GM19193 (cell line): Measurements from ENCODE around the gene CRADD.

Experiments used
- POLR2A ChIP-seq: IDR thresholded peaks from 4 replicates; pipeline ENCODE4 v1.6.1; 2011; ENCODE audit not compliant: insufficient read depth, insufficient read length; ENCODE audit errors: extremely low read depth

CRADD gene

GRCh38 chr12:93734784-93735183 lies 57.6 kb downstream of the CRADD start:
- TF ChIP-seq POLR2A: no peak

GRCh38 chr12:93736640-93737178 lies 59.5 kb downstream of the CRADD start:
- no peak for TF ChIP-seq POLR2A

- TF ChIP-seq POLR2A: no peak
Observed at GRCh38 chr12:93737457-93738198, 60.5 kb downstream of the CRADD start.

- no peak for TF ChIP-seq POLR2A
Observed at GRCh38 chr12:93738199-93739058, 61.3 kb downstream of the CRADD start.

GRCh38 chr12:93740751-93741150 lies 63.6 kb downstream of the CRADD start:
- no peak for TF ChIP-seq POLR2A

GRCh38 chr12:93741659-93742109 lies 64.5 kb downstream of the CRADD start:
- no peak for TF ChIP-seq POLR2A

GRCh38 chr12:93742110-93742934 lies 65.1 kb downstream of the CRADD start:
- TF ChIP-seq POLR2A: no peak

- TF ChIP-seq POLR2A: no peak
Observed at GRCh38 chr12:93743229-93743998, 66.2 kb downstream of the CRADD start.

- no peak for TF ChIP-seq POLR2A
Observed at GRCh38 chr12:93743999-93744689, 67.0 kb downstream of the CRADD start.

GRCh38 chr12:93745286-93745685 lies 68.1 kb downstream of the CRADD start:
- TF ChIP-seq POLR2A: no peak

GRCh38 chr12:93746572-93747168 lies 69.5 kb downstream of the CRADD start:
- TF ChIP-seq POLR2A: no peak

- TF ChIP-seq POLR2A: no peak
Observed at GRCh38 chr12:93748672-93749383, 71.7 kb downstream of the CRADD start.
